Endodermal cell (in vitro differentiated cells): Measurements from ENCODE around the gene CLBA1. TPM values are rescaled to one million over a fixed set of nuclear protein-coding genes. Genes with fewer than 3 reads are reported as not detected.

ENCODE experiments used
- DNase-seq: peaks from one replicate; pipeline ENCODE4 v3.0.0-alpha.2; 2017
- H3K27ac ChIP-seq: 2 replicates; pipeline ENCODE4 v1.5.1; 2013; ENCODE audit warnings: mild to moderate bottlenecking, low read depth, low read length, moderate library complexity
- H3K27me3 ChIP-seq: 2 replicates; pipeline ENCODE4 v1.6.1; 2013; ENCODE audit warnings: mild to moderate bottlenecking, low read length, moderate library complexity; ENCODE audit not compliant: insufficient read depth, control insufficient read depth, poor library complexity, severe bottlenecking
- H3K36me3 ChIP-seq: 2 replicates; pipeline ENCODE4 v1.7.0; 2013; ENCODE audit warnings: mild to moderate bottlenecking, low read length, moderate library complexity; ENCODE audit not compliant: control insufficient read depth, insufficient read depth
- H3K4me1 ChIP-seq: one replicate; pipeline ENCODE4 v1.7.0; 2013; ENCODE audit warnings: low read length; ENCODE audit not compliant: control insufficient read depth, insufficient read depth
- H3K4me3 ChIP-seq: 2 replicates; pipeline ENCODE4 v1.5.1; 2013; ENCODE audit warnings: mild to moderate bottlenecking, low read length, moderate library complexity
- H3K9ac ChIP-seq: 2 replicates; pipeline ENCODE4 v1.6.1; 2013; ENCODE audit warnings: mild to moderate bottlenecking, low read length, moderate library complexity; ENCODE audit not compliant: poor library complexity, severe bottlenecking; ENCODE audit errors: extremely low read depth
- H3K9me3 ChIP-seq: 2 replicates; pipeline ENCODE4 v1.6.1; 2013; ENCODE audit warnings: mild to moderate bottlenecking, low read length, moderate library complexity; ENCODE audit not compliant: control insufficient read depth
- H3K27ac Mint-ChIP-seq: 2 replicates; pipeline ENCODE4 v1.8.0; 2020; ENCODE audit warnings: mixed read lengths
- H3K27me3 Mint-ChIP-seq: 2 replicates; pipeline ENCODE4 v1.8.0; 2021; ENCODE audit warnings: mild to moderate bottlenecking, mixed read lengths; ENCODE audit not compliant: insufficient read depth
- H3K36me3 Mint-ChIP-seq: 2 replicates; pipeline ENCODE4 v1.8.0; 2020; ENCODE audit warnings: low read depth, mixed read lengths
- H3K4me1 Mint-ChIP-seq: 2 replicates; pipeline ENCODE4 v1.8.0; 2020; ENCODE audit warnings: mixed read lengths
- H3K4me3 Mint-ChIP-seq: 2 replicates; pipeline ENCODE4 v1.8.0; 2020; ENCODE audit warnings: mild to moderate bottlenecking, moderate library complexity, mixed read lengths
- H3K9me3 Mint-ChIP-seq: 2 replicates; pipeline ENCODE4 v1.8.0; 2020; ENCODE audit warnings: mild to moderate bottlenecking, mixed read lengths
- WGBS, 2 experiments: methylation state at CpG; one replicate each; pipeline versions ENCODE4 v1.1.5 to v1.1.7; 2013; ENCODE audit warnings: missing lambda C conversion rate in 2 of 2, mixed read lengths in 1 of 2; ENCODE audit not compliant: insufficient coverage in 1 of 2, insufficient read length in 1 of 2; 5-methylcytosine and 5-hydroxymethylcytosine counted together
- total RNA-seq, 2 donors: library from RNA; stranded (reverse); fragmentation: NEBNext Ultra II Directional in 1 of 2; extraction: Animal tissue kit (Norgen Biotek cat#: 25700) in 1 of 2; gene quantifications; 2 replicates in 1 of 2; 3 replicates in 1 of 2; pipeline ENCODE4 v1.2.1, GENCODE V29; 2021
- TF ChIP-seq, protein P1 (sequence below): fragments of 200-600 bp; sonication (generic); conservative IDR thresholded peaks from 2 replicates; pipeline ENCODE4 v1.5.0; 2021; ENCODE audit warnings: antibody characterized with exemption, mild to moderate bottlenecking

The CLBA1 gene
- total RNA-seq, 2 donors from 2014 or later: 11.2 to 12.5 TPM

DNA sequence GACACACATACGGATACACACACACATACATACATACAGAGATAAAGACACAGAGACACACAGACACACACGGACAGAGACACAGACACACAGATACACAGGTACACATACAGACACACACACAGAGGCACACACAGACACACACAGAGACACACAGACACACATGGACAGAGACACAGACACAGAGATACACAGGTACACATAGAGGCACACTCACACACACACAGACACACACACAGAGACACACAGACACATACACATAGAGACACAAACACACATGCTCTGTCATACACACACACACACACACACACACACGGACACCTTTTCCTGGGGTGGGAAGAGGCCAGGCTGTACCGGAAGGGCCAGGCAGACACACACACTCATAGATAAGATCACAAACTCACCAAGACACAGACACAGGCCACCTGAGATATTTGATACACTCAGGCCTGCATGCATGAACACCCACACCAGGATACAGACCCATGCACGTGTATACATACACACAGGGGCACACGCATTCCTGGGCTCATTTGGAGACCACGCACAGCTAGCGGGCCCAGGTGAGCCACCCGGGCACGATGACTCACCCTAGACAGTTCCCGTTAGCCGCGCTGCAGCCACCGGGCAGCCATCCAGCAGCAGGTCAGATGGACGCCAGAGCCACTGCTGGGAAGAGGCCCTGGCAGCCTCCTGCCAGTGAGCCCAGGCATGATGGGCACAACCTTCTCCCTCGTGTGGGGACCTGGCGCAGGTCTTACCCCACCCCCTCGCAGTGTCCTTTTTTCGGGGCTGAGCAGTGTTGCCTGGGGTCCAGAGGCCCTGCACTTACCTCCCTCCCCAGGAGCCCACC is 5.6 kb upstream of the CLBA1 start:
- H3K9me3 Mint-ChIP-seq: no peaks in the 10 kb centered on the region
- H3K27me3 Mint-ChIP-seq: peaks cover 57% of the 10 kb centered on the region
- Histone ChIP-seq H3K4me3 (no peak overlapping the region), H3K9me3 (no peaks in the 10 kb centered on the region), H3K27me3 (peaks cover 36% of the 10 kb centered on the region), H3K27ac (no peak overlapping the region), H3K9ac (no peak overlapping the region), H3K4me1 (no peaks in the 10 kb centered on the region), H3K36me3 (no peaks in the 10 kb centered on the region)
- WGBS, 2 experiments: 86 to 87% methylated on average over 15 to 19 of the region's 19 CpGs
- TF ChIP-seq, protein P1, sequence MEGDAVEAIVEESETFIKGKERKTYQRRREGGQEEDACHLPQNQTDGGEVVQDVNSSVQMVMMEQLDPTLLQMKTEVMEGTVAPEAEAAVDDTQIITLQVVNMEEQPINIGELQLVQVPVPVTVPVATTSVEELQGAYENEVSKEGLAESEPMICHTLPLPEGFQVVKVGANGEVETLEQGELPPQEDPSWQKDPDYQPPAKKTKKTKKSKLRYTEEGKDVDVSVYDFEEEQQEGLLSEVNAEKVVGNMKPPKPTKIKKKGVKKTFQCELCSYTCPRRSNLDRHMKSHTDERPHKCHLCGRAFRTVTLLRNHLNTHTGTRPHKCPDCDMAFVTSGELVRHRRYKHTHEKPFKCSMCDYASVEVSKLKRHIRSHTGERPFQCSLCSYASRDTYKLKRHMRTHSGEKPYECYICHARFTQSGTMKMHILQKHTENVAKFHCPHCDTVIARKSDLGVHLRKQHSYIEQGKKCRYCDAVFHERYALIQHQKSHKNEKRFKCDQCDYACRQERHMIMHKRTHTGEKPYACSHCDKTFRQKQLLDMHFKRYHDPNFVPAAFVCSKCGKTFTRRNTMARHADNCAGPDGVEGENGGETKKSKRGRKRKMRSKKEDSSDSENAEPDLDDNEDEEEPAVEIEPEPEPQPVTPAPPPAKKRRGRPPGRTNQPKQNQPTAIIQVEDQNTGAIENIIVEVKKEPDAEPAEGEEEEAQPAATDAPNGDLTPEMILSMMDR: no peak
- H3K4me1 Mint-ChIP-seq: peaks cover 3% of the 10 kb centered on the region
- H3K27ac Mint-ChIP-seq: no peak overlapping the region
- H3K36me3 Mint-ChIP-seq: no peaks in the 10 kb centered on the region
- peak; percentile 48 for DNase-seq
- no peak overlapping the region for H3K4me3 Mint-ChIP-seq

DNA sequence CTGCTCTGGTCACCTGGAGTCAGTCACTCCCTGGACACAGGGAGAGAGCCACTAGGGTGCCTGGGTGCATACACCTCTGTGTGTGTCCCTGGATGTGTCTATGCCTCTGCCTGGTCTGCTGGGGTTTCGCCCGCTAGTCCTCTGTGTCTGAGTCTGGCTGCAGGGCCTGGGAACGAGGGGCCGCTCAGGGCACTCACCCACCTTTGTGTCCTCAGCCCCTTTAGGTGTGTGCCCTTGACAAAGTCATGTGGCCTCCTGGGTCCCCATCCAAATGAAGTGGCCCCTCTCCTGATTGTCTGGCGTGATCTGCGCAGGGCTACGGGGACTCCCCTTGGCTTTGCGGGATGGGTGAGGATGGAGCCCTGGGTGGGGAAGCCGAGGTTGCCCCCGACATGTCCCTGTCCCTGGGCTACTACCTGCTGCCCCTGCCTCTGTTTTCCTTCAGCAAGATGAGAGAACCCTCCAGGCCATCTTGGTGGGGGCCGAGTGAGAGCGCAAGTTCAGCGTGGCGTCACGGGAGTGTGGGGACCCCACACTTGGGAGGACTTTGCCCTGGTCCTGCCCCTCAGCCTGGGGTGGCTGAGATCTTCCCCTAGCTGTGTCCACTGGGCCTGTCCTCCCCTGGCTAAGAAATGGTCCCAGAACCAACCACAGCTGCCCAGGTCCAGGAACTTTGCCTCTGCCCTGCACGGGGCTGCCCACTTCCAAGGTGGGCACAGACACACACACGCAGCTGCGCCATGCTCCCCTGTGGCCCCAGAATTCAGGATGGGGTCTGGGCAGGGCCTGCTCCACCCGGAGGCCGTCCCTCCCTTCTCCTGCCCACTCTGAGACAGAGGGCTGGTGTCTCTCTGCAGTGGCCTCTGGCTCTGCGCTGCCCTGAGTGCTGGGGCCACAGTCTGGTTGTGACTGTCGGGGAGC is 4.7 kb upstream of the CLBA1 start:
- TF ChIP-seq, protein P1: no peak
- no peaks in the 10 kb centered on the region for H3K4me1 ChIP-seq
- no peaks in the 10 kb centered on the region for H3K36me3 ChIP-seq
- H3K9me3 ChIP-seq: no peaks in the 10 kb centered on the region
- peak; percentile 45 for DNase-seq
- peaks cover 36% of the 10 kb centered on the region for H3K27me3 ChIP-seq
- no peak overlapping the region for H3K9ac ChIP-seq
- no peak overlapping the region for H3K27ac Mint-ChIP-seq
- no peak overlapping the region for H3K4me3 ChIP-seq
- no peaks in the 10 kb centered on the region for H3K9me3 Mint-ChIP-seq
- no peak overlapping the region for H3K27ac ChIP-seq
- no peak overlapping the region for H3K4me3 Mint-ChIP-seq
- H3K36me3 Mint-ChIP-seq: no peaks in the 10 kb centered on the region
- peaks cover 3% of the 10 kb centered on the region for H3K4me1 Mint-ChIP-seq
- 86 to 88% methylated on average over 14 to 22 of the region's 22 CpGs for WGBS, 2 experiments
- H3K27me3 Mint-ChIP-seq: peaks cover 54% of the 10 kb centered on the region

DNA sequence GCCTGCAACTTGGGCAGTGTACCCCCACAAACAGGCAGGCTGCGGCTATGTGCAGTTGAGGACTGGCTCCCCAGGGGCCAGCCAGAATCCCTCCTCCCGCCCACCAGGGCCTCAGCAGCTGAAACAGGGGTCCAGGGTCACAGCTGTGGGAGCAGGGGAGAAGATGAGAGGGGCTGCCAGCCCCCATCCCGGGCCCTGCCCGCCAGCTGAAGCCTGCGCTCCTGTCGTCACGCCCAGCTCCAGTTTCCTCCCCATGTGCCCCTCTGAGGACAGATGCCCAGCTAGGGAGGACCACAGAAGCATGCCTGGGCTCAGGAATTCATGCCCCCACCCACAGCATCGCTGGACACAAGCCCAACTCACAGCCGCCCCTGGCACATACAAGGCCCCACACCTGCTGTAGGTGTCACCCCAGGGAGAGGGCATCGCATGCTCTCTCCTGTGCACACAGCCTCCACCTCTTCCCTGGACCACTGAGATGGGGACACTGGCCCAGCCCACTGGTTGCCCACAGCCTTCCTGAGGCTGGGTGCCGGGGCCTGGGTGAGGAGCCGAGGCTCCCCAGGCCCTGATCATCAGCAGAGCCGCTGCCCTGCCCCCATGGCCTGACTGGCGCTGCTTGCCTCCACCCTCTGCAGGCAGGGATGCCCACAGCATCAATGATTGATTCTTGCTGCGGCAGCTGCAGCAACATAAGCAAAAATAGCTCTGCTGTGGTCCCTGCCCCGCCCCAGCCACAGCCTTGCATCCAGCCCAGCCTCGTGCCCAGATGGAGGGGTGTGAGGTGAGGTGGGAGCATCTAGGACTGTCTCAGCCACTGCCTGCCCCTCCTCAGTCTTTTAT is 3.7 kb upstream of the CLBA1 start:
- Histone ChIP-seq H3K27ac (no peak overlapping the region), H3K9me3 (no peaks in the 10 kb centered on the region), H3K27me3 (peaks cover 28% of the 10 kb centered on the region), H3K4me1 (peaks cover 6% of the 10 kb centered on the region), H3K9ac (no peak overlapping the region), H3K36me3 (no peaks in the 10 kb centered on the region), H3K4me3 (no peak overlapping the region)
- H3K4me3 Mint-ChIP-seq: no peak overlapping the region
- DNase-seq: no peak
- H3K27ac Mint-ChIP-seq: no peak overlapping the region
- H3K9me3 Mint-ChIP-seq: no peaks in the 10 kb centered on the region
- H3K27me3 Mint-ChIP-seq: peaks cover 45% of the 10 kb centered on the region
- no peaks in the 10 kb centered on the region for H3K36me3 Mint-ChIP-seq
- TF ChIP-seq, protein P1: no peak
- WGBS, 2 experiments: 80 to 93% methylated on average over 3 to 17 of the region's 17 CpGs
- peaks cover 3% of the 10 kb centered on the region for H3K4me1 Mint-ChIP-seq
